ENCODE results near the gene NES. TPM values are rescaled to one million over a fixed set of nuclear protein-coding genes. Genes with fewer than 3 reads are reported as not detected.
A peak's percentile ranks its signal among the peaks of the same experiment; 100 is the strongest.

NES gene
- total RNA-seq, 1 experiment from 2014 or later: 168 TPM

DNA sequence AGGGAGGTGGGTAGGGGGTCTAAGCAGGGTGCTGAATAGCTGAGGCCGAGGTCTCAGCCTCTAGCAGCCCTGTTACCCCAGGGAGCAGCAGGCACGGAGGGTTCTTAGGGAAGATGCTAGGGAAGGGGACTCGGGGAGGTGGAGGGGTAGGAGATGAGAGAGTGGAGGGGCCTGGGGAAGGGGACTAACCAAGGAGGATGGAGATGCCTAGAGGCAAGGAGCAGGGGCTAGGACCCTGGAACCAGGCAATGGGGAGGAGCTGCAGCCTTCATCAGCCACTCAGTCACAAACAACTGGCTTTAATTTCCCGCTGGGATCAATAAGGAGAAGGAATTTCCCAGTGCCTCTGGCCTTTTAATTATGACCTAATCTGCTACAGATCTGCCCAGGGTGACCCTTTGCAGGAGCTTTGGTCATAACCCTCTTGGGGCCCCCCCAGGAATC is 31.0 kb upstream of the NES start:
- Histone ChIP-seq H2BK120ac (ENCODE audit: low read depth, low read length, poor library complexity, severe bottlenecking) (no peak overlapping the region), H3K79me1 (ENCODE audit: insufficient read depth, low read depth, low read length, poor library complexity, severe bottlenecking) (no peaks in the 10 kb centered on the region), H3K9me3 (ENCODE audit: control insufficient read depth, low read depth, low read length) (no peaks in the 10 kb centered on the region), H3K14ac (ENCODE audit: insufficient read depth, low read length) (no peak overlapping the region; the same call in 1 of the 2 replicates), H3K79me2 (ENCODE audit: insufficient read depth, low read length) (no peaks in the 10 kb centered on the region), H3K23ac (ENCODE audit: insufficient read length, low read depth, low read length) (no peak overlapping the region), H3K27ac (ENCODE audit: insufficient read length, low read depth, low read length) (no peak overlapping the region), H3K23me2 (ENCODE audit: insufficient read length, low read depth, low read length, poor library complexity, severe bottlenecking) (peaks cover 39% of the 10 kb centered on the region), H3T11ph (ENCODE audit: low read length) (no peak overlapping the region), H3K27me3 (ENCODE audit: insufficient read depth, low read length) (peaks cover 3% of the 10 kb centered on the region; the same call in 1 of the 2 replicates), H2BK5ac (ENCODE audit: insufficient read length, low read length) (no peak overlapping the region), H4K20me1 (ENCODE audit: control insufficient read depth, insufficient read depth, insufficient read length) (no peaks in the 10 kb centered on the region), H3K4ac (ENCODE audit: low read depth, low read length) (no peak overlapping the region), H2AK5ac (ENCODE audit: insufficient read length, low read length) (no peak overlapping the region), H2AFZ (ENCODE audit: low read length) (no peak overlapping the region), H2BK12ac (ENCODE audit: insufficient read length, low read depth, low read length) (peak overlapping the region; percentile 25), H4K5ac (ENCODE audit: insufficient read length, low read depth, low read length) (no peak overlapping the region), H3K4me2 (ENCODE audit: insufficient read depth, insufficient read length, low read length) (peak overlapping the region; percentile 83), H2BK15ac (ENCODE audit: low read depth, low read length) (no peak overlapping the region), H3K9ac (ENCODE audit: extremely low read depth, insufficient read length, low read length) (no peak overlapping the region), H4K8ac (replicated peaks; ENCODE audit: insufficient read length, low read depth, low read length) (no peak overlapping the region), H3K18ac (ENCODE audit: insufficient read length, low read depth, low read length) (peak overlapping the region; percentile 56), H3K56ac (ENCODE audit: insufficient read length, low read depth, low read length) (no peak overlapping the region), H4K91ac (ENCODE audit: insufficient read length, low read depth, low read length) (no peak overlapping the region), H2BK20ac (ENCODE audit: low read depth, low read length, poor library complexity, severe bottlenecking) (no peak overlapping the region), H3K4me1 (ENCODE audit: insufficient read depth, low read length) (peaks cover 17% of the 10 kb centered on the region; the same call in 1 of the 2 replicates)
- WGBS (ENCODE audit: extremely low coverage, insufficient read length, low lambda C conversion rate): no CpG with 5 or more reads among the region's 4 CpGs
- TF ChIP-seq, protein P1, sequence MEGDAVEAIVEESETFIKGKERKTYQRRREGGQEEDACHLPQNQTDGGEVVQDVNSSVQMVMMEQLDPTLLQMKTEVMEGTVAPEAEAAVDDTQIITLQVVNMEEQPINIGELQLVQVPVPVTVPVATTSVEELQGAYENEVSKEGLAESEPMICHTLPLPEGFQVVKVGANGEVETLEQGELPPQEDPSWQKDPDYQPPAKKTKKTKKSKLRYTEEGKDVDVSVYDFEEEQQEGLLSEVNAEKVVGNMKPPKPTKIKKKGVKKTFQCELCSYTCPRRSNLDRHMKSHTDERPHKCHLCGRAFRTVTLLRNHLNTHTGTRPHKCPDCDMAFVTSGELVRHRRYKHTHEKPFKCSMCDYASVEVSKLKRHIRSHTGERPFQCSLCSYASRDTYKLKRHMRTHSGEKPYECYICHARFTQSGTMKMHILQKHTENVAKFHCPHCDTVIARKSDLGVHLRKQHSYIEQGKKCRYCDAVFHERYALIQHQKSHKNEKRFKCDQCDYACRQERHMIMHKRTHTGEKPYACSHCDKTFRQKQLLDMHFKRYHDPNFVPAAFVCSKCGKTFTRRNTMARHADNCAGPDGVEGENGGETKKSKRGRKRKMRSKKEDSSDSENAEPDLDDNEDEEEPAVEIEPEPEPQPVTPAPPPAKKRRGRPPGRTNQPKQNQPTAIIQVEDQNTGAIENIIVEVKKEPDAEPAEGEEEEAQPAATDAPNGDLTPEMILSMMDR (conservative IDR thresholded peaks at IDR 0.05): no peak
- H3K36me3 Mint-ChIP-seq (ENCODE audit: insufficient read depth in 1 of 3, low read depth in 3 of 3): peaks cover 0 to 3% (median 2%) of the 10 kb centered on the region in 3 experiments; a peak in 5 of 7 replicates
- H3K27ac Mint-ChIP-seq: peak overlapping the region; percentile 89 to 99 (median 90)
- peaks cover 76 to 77% of the 10 kb centered on the region in 2 experiments for H3K4me1 Mint-ChIP-seq
- no peaks in the 10 kb centered on the region for H3K9me3 Mint-ChIP-seq
- DNase-seq: peak; percentile 76
- peaks cover 23% of the 10 kb centered on the region for H3K27me3 Mint-ChIP-seq (ENCODE audit: low read depth)
- H3K4me3 Mint-ChIP-seq: peak overlapping the region; percentile 33 to 91

All from H9 (cell line).